Transverse colon (tissue), 4 donors: ENCODE data around the gene PCBD1.
"Not testable (repeated sequence)": the region's sequence is repeated elsewhere in the genome, so short reads cannot be mapped to it uniquely, and the experiment has no call there.

ENCODE experiments used
- POLR2A ChIP-seq: fragments of 450-650 bp; IDR thresholded peaks from one replicate; pipeline ENCODE4 v1.6.1; 2016; ENCODE audit warnings: antibody characterized with exemption, mild to moderate bottlenecking, moderate library complexity
- POLR2AphosphoS5 ChIP-seq, 3 donors: sonication (generic); formaldehyde crosslinking; IDR thresholded peaks; one replicate each; pipeline ENCODE4 v1.6.1; 2016; ENCODE audit warnings: antibody characterized with exemption in 3 of 3
- TF ChIP-seq, protein P1 (sequence below), 5 experiments: fragments of 200-600 bp in 3 of 5; fragments of 450-650 bp in 2 of 5; sonication (generic) in 3 of 5; IDR thresholded peaks; 1 replicate in 2 of 5; 2 replicates in 3 of 5; pipeline ENCODE4 v1.5.1; 2016 to 2017; ENCODE audit warnings: antibody characterized with exemption in 5 of 5, inconsistent platforms in 3 of 5, mild to moderate bottlenecking in 2 of 5, moderate library complexity in 1 of 5

DNA sequence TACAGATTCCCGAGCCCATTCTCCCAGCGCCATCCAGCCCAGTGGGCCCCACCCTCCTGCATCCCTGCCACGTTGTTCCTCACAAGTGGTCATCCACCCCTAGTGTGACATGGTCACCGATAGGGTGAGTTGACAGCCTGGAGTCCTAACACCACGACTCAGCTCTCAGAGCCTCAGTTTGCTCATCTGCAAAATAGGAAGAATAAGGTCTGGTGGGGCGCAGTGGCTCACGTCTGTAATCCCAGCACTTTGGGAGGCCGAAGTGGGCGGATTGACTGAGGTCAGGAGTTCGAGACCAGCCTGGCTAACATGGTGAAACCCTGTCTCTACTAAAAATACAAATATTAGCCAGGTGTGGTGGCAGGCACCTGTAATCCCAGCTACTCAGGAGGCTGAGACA, 31.5 kb upstream of the PCBD1 start:
- not testable (repeated sequence) for TF ChIP-seq POLR2A; POLR2AphosphoS5 (IDR thresholded peaks at IDR 0.05)
- TF ChIP-seq, protein P1, sequence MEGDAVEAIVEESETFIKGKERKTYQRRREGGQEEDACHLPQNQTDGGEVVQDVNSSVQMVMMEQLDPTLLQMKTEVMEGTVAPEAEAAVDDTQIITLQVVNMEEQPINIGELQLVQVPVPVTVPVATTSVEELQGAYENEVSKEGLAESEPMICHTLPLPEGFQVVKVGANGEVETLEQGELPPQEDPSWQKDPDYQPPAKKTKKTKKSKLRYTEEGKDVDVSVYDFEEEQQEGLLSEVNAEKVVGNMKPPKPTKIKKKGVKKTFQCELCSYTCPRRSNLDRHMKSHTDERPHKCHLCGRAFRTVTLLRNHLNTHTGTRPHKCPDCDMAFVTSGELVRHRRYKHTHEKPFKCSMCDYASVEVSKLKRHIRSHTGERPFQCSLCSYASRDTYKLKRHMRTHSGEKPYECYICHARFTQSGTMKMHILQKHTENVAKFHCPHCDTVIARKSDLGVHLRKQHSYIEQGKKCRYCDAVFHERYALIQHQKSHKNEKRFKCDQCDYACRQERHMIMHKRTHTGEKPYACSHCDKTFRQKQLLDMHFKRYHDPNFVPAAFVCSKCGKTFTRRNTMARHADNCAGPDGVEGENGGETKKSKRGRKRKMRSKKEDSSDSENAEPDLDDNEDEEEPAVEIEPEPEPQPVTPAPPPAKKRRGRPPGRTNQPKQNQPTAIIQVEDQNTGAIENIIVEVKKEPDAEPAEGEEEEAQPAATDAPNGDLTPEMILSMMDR (IDR thresholded peaks at IDR 0.05), result not testable (repeated sequence)
